Fibroblast of villous mesenchyme (primary cell): ENCODE data around the gene RGS7. TPM values are rescaled to one million over a fixed set of nuclear protein-coding genes. Genes with fewer than 3 reads are reported as not detected.

Experiments used
- DNase-seq: peaks from one replicate; pipeline ENCODE4 v3.0.0-alpha.2; 2010; ENCODE audit warnings: low read depth
- H3K4me3 ChIP-seq: 2 replicates; pipeline ENCODE4 v1.5.1; 2011; ENCODE audit warnings: low read depth, mild to moderate bottlenecking, low read length
- total RNA-seq: library from RNA; depleted of rRNA; stranded (reverse); fragments of >200 nt; gene quantifications from 2 replicates; pipeline ENCODE4 v1.2.3, GENCODE V29; 2012
- TF ChIP-seq, protein P1 (sequence below): IDR thresholded peaks from 2 replicates; pipeline ENCODE4 v1.5.1; 2012; ENCODE audit warnings: low read depth, mild to moderate bottlenecking, low read length; ENCODE audit not compliant: insufficient read depth

RGS7 gene
- total RNA-seq, 1 donor: 0.43 TPM

- TF ChIP-seq, protein P1, sequence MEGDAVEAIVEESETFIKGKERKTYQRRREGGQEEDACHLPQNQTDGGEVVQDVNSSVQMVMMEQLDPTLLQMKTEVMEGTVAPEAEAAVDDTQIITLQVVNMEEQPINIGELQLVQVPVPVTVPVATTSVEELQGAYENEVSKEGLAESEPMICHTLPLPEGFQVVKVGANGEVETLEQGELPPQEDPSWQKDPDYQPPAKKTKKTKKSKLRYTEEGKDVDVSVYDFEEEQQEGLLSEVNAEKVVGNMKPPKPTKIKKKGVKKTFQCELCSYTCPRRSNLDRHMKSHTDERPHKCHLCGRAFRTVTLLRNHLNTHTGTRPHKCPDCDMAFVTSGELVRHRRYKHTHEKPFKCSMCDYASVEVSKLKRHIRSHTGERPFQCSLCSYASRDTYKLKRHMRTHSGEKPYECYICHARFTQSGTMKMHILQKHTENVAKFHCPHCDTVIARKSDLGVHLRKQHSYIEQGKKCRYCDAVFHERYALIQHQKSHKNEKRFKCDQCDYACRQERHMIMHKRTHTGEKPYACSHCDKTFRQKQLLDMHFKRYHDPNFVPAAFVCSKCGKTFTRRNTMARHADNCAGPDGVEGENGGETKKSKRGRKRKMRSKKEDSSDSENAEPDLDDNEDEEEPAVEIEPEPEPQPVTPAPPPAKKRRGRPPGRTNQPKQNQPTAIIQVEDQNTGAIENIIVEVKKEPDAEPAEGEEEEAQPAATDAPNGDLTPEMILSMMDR: no peak
- no peak for DNase-seq
- no peak overlapping the region for H3K4me3 ChIP-seq
Measured at GRCh38 chr1:240823357-240823756, 533.6 kb downstream of the RGS7 start.

DNA sequence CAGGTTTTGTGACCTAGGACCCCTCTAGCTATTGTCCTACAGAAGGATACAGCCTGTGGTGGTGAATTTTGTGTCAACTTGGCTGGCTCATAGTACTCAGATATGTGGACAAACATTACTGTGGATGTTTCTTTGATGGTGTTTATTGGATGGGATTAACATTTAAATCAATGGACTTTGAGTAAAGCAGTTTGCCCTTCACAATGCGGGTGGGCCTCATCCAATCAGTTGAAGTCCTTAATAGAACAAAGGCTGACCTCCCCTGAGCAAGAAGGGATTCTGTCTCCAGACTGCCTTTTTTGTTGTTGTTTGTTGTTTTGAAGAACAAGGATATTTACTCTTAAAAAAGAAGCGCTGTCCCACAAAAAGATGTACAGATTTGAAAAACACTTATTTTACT, 535.1 kb downstream of the RGS7 start:
- no peak for DNase-seq
- TF ChIP-seq, protein P1: no peak
- H3K4me3 ChIP-seq: no peak overlapping the region

DNA sequence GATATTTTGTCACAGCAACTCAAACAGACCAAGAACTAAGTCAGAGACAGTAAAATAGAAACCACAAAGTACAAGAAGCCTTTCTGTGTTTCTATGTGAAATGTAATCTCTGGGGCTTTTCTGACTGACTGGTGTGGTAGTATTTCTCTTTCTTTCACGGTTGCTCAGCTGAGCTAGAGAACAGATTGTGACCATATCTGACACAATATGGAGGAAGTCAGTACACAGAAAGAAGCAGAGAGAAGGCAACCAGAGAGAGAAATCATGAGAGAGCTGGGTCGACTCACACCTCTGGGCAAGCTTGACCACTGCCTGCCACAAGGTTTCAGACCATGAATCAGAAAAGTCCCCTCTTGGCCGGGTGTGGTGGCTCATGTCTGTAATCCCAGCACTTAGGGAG, 536.2 kb downstream of the RGS7 start:
- TF ChIP-seq, protein P1: no peak
- DNase-seq: no peak
- no peak overlapping the region for H3K4me3 ChIP-seq

- no peak for DNase-seq
- TF ChIP-seq, protein P1: no peak
- H3K4me3 ChIP-seq: no peak overlapping the region
Measured at GRCh38 chr1:240816472-240816871, 540.5 kb downstream of the RGS7 start.

GRCh38 chr1:240813720-240814119, 543.3 kb downstream of the RGS7 start:
- TF ChIP-seq, protein P1: no peak
- no peak for DNase-seq
- no peak overlapping the region for H3K4me3 ChIP-seq

GRCh38 chr1:240811256-240811655, 545.7 kb downstream of the RGS7 start:
- no peak overlapping the region for H3K4me3 ChIP-seq
- DNase-seq: no peak
- TF ChIP-seq, protein P1: no peak

- H3K4me3 ChIP-seq: no peak overlapping the region
- TF ChIP-seq, protein P1: no peak
- no peak for DNase-seq
Measured at GRCh38 chr1:240808381-240808780, 548.6 kb downstream of the RGS7 start.
